PFSK-1 (cell line): ENCODE data around the gene PIRT.

Experiments
- FOXP2 ChIP-seq: optimal IDR thresholded peaks from 2 replicates; pipeline ENCODE3; 2011; ENCODE audit warnings: borderline replicate concordance, control low read depth, inconsistent platforms; ENCODE audit not compliant: insufficient read depth; ENCODE audit errors: extremely low read length, extremely low read depth
- POLR2AphosphoS5 ChIP-seq: IDR thresholded peaks from 2 replicates; pipeline ENCODE4 v1.6.1; 2012; ENCODE audit warnings: low read depth, mild to moderate bottlenecking, control low read depth, low read length, moderate library complexity
- REST ChIP-seq, 2 experiments: IDR thresholded peaks; 2 replicates each; pipeline versions ENCODE4 v1.6.1 to v1.8.0; 2011 to 2012; ENCODE audit warnings: low read depth in 2 of 2, low read length in 2 of 2, control low read depth in 1 of 2, inconsistent platforms in 1 of 2, mild to moderate bottlenecking in 1 of 2, moderate library complexity in 1 of 2; ENCODE audit not compliant: insufficient read depth in 1 of 2
- SIN3A ChIP-seq: IDR thresholded peaks from 2 replicates; pipeline ENCODE4 v1.6.1; 2012; ENCODE audit warnings: mild to moderate bottlenecking, low read length, moderate library complexity, borderline replicate concordance; ENCODE audit not compliant: insufficient read depth
- TAF1 ChIP-seq: IDR thresholded peaks from 2 replicates; pipeline ENCODE4 v1.6.1; 2012; ENCODE audit warnings: low read length, control low read depth, borderline replicate concordance; ENCODE audit not compliant: insufficient read depth

Gene PIRT

GRCh38 chr17:10871914-10872313 lies 34.0 kb upstream of the PIRT start:
- TF ChIP-seq TAF1 (no peak), POLR2AphosphoS5 (no peak), FOXP2 (no peak)

DNA sequence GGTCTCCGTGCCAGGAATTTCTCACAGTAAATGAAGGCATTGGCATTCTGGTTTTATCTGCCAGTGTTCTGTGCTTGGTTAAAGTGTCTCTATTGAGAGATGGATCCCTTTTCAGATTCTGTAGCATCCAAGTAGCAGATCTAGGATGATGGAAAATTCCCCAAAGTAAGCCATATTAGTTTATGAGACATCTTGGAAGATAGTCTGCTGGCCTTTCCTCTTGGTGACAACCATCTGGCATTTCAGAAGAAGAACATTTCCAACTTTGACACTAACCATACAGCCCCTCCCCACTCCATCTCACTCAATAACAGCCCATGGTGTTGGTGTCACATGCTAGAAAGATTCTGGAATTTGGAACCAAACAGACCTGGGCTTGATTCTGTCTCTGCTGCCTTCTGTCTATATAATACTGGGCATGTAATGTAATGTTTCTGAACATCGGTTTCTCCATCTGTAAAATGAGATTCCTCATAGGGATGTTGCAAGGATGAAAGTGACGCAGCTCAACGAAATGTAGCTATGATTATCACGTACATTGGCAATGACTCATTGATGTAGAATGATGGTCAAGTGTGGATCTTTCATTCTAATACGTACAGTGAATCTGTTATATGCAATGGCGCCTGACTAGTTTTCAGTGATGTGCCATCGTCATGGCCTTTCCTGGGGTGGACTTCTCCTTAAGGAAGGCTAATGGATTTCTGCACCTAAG lies 32.6 kb upstream of the PIRT start:
- TF ChIP-seq POLR2AphosphoS5 (no peak), SIN3A (no peak)

- TF ChIP-seq FOXP2, result no peak
- TF ChIP-seq REST (IDR thresholded peaks at IDR 0.05; ENCODE audit: insufficient read depth in 1 of 2, low read depth in 2 of 2, low read length in 2 of 2), result no peak
- no peak for TF ChIP-seq TAF1
- TF ChIP-seq POLR2AphosphoS5, result no peak
- no peak for TF ChIP-seq SIN3A
Measured at GRCh38 chr17:10859051-10859450, 21.2 kb upstream of the PIRT start.

DNA sequence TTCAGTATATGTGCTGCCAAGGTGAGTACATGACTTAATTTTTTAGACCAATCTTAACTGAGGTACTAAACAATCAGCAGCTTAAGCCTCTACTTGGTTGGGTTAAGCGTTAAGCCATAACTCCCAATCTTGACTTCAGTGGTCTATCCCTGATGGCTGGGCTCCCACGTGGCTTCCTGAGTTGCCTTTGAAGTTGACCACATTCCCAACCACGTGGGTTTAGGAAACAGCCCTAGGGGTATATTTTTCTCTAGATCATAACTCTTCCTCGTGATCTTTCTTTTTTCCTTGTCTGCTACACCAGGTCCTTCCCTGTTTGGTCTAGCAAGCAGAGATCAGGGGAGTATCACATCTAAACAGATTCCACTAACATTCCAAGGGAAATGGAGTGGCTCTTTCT lies 20.1 kb upstream of the PIRT start:
- TF ChIP-seq FOXP2 (no peak), POLR2AphosphoS5 (no peak), SIN3A (no peak), TAF1 (no peak), REST (IDR thresholded peaks at IDR 0.05; ENCODE audit: insufficient read depth in 1 of 2, low read depth in 2 of 2, low read length in 2 of 2) (no peak)

DNA sequence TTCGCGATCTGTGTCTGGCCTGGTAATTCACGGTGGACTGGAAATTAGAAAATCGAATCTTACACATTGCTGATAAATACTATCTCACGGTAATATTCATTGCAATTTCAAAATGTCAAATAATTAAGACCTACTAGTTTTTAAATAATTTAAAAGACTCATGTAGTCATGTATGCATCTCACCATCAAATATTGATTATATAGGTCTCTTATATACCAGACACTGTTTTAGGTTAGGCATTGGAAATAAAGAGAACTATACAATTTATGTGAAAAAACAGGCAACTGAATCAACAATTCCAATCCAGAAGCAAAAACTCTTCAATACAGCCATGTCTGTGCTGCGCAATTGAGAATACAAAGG lies 7.5 kb upstream of the PIRT start:
- TF ChIP-seq REST (IDR thresholded peaks at IDR 0.05; ENCODE audit: insufficient read depth in 1 of 2, low read depth in 2 of 2, low read length in 2 of 2), result no peak

GRCh38 chr17:10844621-10845387 lies 6.9 kb upstream of the PIRT start:
- TF ChIP-seq TAF1, result no peak
- TF ChIP-seq FOXP2, result no peak
- no peak for TF ChIP-seq SIN3A
- no peak for TF ChIP-seq REST (IDR thresholded peaks at IDR 0.05; ENCODE audit: insufficient read depth in 1 of 2, low read depth in 2 of 2, low read length in 2 of 2)
- no peak for TF ChIP-seq POLR2AphosphoS5
